Measurements from ENCODE around the gene LRRC27. TPM values are rescaled to one million over a fixed set of nuclear protein-coding genes. Genes with fewer than 3 reads are reported as not detected.

LRRC27 gene
- total and polyA plus RNA-seq, 2 of the 4 experiments (the other 2 are of a cell fraction), result 3.8 to 5.3 TPM

DNA sequence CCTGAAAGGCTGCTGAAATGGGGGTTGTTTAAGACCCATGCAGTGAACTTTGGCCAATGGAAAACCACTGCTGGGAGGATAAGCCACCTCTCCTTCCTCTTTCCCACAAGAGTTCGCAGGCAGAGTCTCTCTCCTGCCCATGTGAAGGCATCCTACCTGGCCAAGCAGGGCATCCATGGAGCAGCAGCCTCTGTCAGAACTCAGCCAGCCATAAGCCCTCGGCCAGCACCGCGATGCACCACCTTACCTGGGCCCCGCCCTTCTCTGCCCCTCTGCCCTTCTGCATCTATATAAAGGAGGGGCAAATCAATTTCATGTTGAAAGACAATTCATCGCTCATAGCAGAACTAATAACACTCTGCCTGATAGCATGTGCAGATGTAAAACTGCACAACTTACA, 18.1 kb upstream of the LRRC27 start:
- Histone ChIP-seq H4K20me1 (ENCODE audit: insufficient read depth, low read length) (no peaks in the 10 kb centered on the region), H3K4me3 (ENCODE audit: insufficient read depth, low read depth, low read length) (no peak overlapping the region), H3K27me3 (ENCODE audit: control insufficient read depth, insufficient read depth, low read length) (no peaks in the 10 kb centered on the region), H3K23ac (ENCODE audit: low read depth, low read length) (no peak overlapping the region), H3K14ac (replicated peaks; ENCODE audit: low read depth, low read length) (no peak overlapping the region), H2BK20ac (ENCODE audit: low read depth, low read length) (no peak overlapping the region), H3K4ac (ENCODE audit: low read depth, low read length) (no peak overlapping the region), H2AK5ac (ENCODE audit: low read depth, low read length) (no peak overlapping the region), H3K9me1 (ENCODE audit: insufficient read depth, low read length) (0 out of 2 replicates have a peak, but pooled peaks cover 3% of the 10 kb centered on the region), H2BK5ac (ENCODE audit: low read depth, low read length, poor library complexity, severe bottlenecking) (no peak overlapping the region), H4K8ac (ENCODE audit: low read depth in 2 of 2, low read length in 2 of 2) (no peak overlapping the region), H3K56ac (ENCODE audit: extremely low read depth, insufficient read depth, low read length) (no peak overlapping the region), H2AFZ (replicated peaks; ENCODE audit: low read length, poor library complexity) (no peak overlapping the region), H4K5ac (ENCODE audit: low read depth, low read length) (no peak overlapping the region), H3K79me1 (ENCODE audit: low read depth in 1 of 2, low read length in 2 of 2) (no peaks in the 10 kb centered on the region), H3K36me3 (ENCODE audit: control insufficient read depth, insufficient read depth, low read length) (no peaks in the 10 kb centered on the region), H3K4me2 (ENCODE audit: low read depth, low read length) (no peak overlapping the region), H2AK9ac (replicated peaks; ENCODE audit: low read depth, low read length, poor library complexity) (no peak overlapping the region), H3K9me3 (ENCODE audit: control insufficient read depth, insufficient read depth, low read length) (peaks cover 3% of the 10 kb centered on the region; the same call in 1 of the 2 replicates), H2BK15ac (ENCODE audit: low read depth, low read length) (no peak overlapping the region), H3K4me1 (ENCODE audit: control insufficient read depth, insufficient read depth, low read length) (no peaks in the 10 kb centered on the region), H3K9ac (ENCODE audit: low read depth, low read length) (no peak overlapping the region), H2BK120ac (ENCODE audit: low read depth, low read length) (no peak overlapping the region), H4K91ac (ENCODE audit: insufficient read depth, low read depth, low read length) (no peak overlapping the region), H3K27ac (ENCODE audit: insufficient read depth, low read length) (no peak overlapping the region), H3K18ac (ENCODE audit: low read depth, low read length) (no peak overlapping the region)
- dilution Hi-C loops (cut with HindIII; ENCODE audit: low sequenced_read_pairs, unreplicated experiment), result no loop called here
- TF ChIP-seq RCOR1 (IDR thresholded peaks at IDR 0.05; ENCODE audit: insufficient replicate concordance, low read length), result no peak
- no peak for TF ChIP-seq ELK1 (IDR thresholded peaks at IDR 0.05; ENCODE audit: borderline replicate concordance, low read depth, low read length)
- TF ChIP-seq, protein P1, sequence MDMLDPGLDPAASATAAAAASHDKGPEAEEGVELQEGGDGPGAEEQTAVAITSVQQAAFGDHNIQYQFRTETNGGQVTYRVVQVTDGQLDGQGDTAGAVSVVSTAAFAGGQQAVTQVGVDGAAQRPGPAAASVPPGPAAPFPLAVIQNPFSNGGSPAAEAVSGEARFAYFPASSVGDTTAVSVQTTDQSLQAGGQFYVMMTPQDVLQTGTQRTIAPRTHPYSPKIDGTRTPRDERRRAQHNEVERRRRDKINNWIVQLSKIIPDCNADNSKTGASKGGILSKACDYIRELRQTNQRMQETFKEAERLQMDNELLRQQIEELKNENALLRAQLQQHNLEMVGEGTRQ (IDR thresholded peaks at IDR 0.05; ENCODE audit: low read depth, low read length), result no peak
- TF ChIP-seq RAD21 (IDR thresholded peaks at IDR 0.05; ENCODE audit: low read length), result no peak
- TF ChIP-seq MAFK (IDR thresholded peaks at IDR 0.05; ENCODE audit: low read depth, low read length), result no peak
- no peak for TF ChIP-seq CEBPB (IDR thresholded peaks at IDR 0.05; ENCODE audit: low read depth, low read length)
- no peak for TF ChIP-seq MXI1 (IDR thresholded peaks at IDR 0.05; ENCODE audit: borderline replicate concordance, low read depth, low read length)
- no peak for TF ChIP-seq CHD1 (IDR thresholded peaks at IDR 0.05; ENCODE audit: low read depth, low read length)
- no peak for TF ChIP-seq FOS (IDR thresholded peaks at IDR 0.05; ENCODE audit: low read depth, low read length)
- TF ChIP-seq POLR2A (IDR thresholded peaks at IDR 0.05; ENCODE audit: low read depth, low read length), result no peak
- TF ChIP-seq CTCF (conservative IDR thresholded peaks at IDR 0.05; ENCODE audit: low read depth, low read length), result no peak
- TF ChIP-seq RFX5 (IDR thresholded peaks at IDR 0.05; ENCODE audit: low read depth, low read length), result no peak
- no peak for TF ChIP-seq BHLHE40 (IDR thresholded peaks at IDR 0.05; ENCODE audit: low read depth, low read length)
- TF ChIP-seq NFE2L2 (IDR thresholded peaks at IDR 0.05; ENCODE audit: low read depth, low read length), result no peak
- no peak for TF ChIP-seq MAZ (IDR thresholded peaks at IDR 0.05; ENCODE audit: borderline replicate concordance, low read depth, low read length)
- no peak for TF ChIP-seq SMC3 (IDR thresholded peaks at IDR 0.05; ENCODE audit: low read depth, low read length)
- BruUV-seq (replicated peaks), result no TSS peak
- WGBS, 2 experiments (ENCODE audit: extremely low coverage in 2 of 2, insufficient read length in 1 of 2), result no CpG with 5 or more reads among the region's 6 CpGs
- intact Hi-C loops (cut with micrococcal nuclease), result no loop called here
- DNase-seq (no peak), ATAC-seq (ENCODE audit: low read depth) (no peak)
- in situ Hi-C loops (cut with MboI; ENCODE audit: low sequenced_read_pairs), result no loop called here
- CTCF ChIA-PET, result no interaction called here
- POLR2A ChIA-PET (ENCODE audit: unreplicated experiment), result no interaction called here
